ENCODE results near the gene ADAMTS20.

DNA sequence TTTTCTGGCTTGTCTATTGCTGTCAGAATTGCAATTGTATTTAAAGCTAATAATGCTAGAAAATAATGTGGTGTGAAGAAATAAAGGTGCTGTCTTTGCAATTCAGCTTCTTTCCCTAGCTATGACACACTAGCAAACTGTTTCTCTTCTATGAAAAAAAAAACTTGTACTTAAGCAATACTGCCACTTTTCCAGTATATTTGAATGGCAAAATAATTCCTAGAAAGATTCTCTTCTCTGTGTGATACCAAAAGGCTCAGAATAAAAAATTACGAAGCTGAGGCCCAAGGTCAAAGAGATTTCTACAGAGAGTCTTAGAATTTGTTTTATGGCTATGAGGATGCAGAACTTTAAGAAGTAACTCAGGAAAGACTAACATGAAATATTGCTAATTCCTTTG is 235.5 kb downstream of the ADAMTS20 start:
- TF ChIP-seq EZH2 (optimal IDR thresholded peaks at IDR 0.05; ENCODE audit: low read depth, low read length) (no peak), EZH2phosphoT487 (IDR thresholded peaks at IDR 0.05; ENCODE audit: low read length) (no peak)
- TF ChIP-seq, protein P1, sequence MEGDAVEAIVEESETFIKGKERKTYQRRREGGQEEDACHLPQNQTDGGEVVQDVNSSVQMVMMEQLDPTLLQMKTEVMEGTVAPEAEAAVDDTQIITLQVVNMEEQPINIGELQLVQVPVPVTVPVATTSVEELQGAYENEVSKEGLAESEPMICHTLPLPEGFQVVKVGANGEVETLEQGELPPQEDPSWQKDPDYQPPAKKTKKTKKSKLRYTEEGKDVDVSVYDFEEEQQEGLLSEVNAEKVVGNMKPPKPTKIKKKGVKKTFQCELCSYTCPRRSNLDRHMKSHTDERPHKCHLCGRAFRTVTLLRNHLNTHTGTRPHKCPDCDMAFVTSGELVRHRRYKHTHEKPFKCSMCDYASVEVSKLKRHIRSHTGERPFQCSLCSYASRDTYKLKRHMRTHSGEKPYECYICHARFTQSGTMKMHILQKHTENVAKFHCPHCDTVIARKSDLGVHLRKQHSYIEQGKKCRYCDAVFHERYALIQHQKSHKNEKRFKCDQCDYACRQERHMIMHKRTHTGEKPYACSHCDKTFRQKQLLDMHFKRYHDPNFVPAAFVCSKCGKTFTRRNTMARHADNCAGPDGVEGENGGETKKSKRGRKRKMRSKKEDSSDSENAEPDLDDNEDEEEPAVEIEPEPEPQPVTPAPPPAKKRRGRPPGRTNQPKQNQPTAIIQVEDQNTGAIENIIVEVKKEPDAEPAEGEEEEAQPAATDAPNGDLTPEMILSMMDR (IDR thresholded peaks at IDR 0.05; ENCODE audit: low read length), result no peak

Data from MM.1S (cell line).